K562 (cell line): ENCODE measurements around the gene ZNF598. TPM values are rescaled to one million over a fixed set of nuclear protein-coding genes. Genes with fewer than 3 reads are reported as not detected.

Experiments
- ATAC-seq: fragments of 200-7000 bp; cut with Tn5 transposase; 3 replicates; pipeline ENCODE4 v1.9.1; 2020; ENCODE audit warnings: moderate library complexity
- BruUV-seq: library from RNA; stranded (reverse); fragments of 400-500 nt; replicated peaks from 2 replicates; lab custom pipeline; 2021; lab: Mats Ljungman, UMichigan
- CTCF ChIA-PET: fragments of 300-600 bp; formaldehyde crosslinking; extraction: SDS; loops from one replicate; lab custom pipeline; 2021; ENCODE audit warnings: low intra/inter-chr PET ratio; lab: Yijun Ruan, JAX
- POLR2A ChIA-PET: fragments of 300-600, 350-650 bp; sonication (Branson Sonifier 250); formaldehyde crosslinking; extraction: SDS; loops from one replicate; lab custom pipeline; 2021; ENCODE audit warnings: antibody characterized with exemption, inconsistent platforms; lab: Yijun Ruan, JAX
- DNase-seq, 4 experiments: peaks; one replicate each; pipeline versions ENCODE4 v3.0.0 to v3.0.0-alpha.2; 2011 to 2018; ENCODE audit warnings: low spot score in 3 of 4, mixed read lengths in 3 of 4; ENCODE audit errors: extremely low read depth in 1 of 4
- FAIRE-seq: peaks from 2 replicates; lab custom pipeline; 2011; peaks lifted over from hg19 to GRCh38; lab: Jason Lieb, UNC
- H2AFZ ChIP-seq: 2 replicates; pipeline ENCODE4 v1.6.0; 2011; ENCODE audit warnings: low read depth, low read length, control low read depth, inconsistent platforms
- H3K27ac ChIP-seq: fragments of 200-600 bp; 3 replicates; pipeline ENCODE4 v1.8.0; 2011; ENCODE audit warnings: low read depth, mild to moderate bottlenecking, control low read depth, inconsistent platforms, low read length, moderate library complexity, mixed read lengths; ENCODE audit errors: extremely low read depth
- H3K27me3 ChIP-seq, 2 experiments: fragments of 300-600 bp in 1 of 2; 2 replicates in 1 of 2; 3 replicates in 1 of 2; pipeline versions ENCODE4 v1.6.0 to v1.8.0; 2011; ENCODE audit warnings: inconsistent platforms in 2 of 2, low read length in 2 of 2, mild to moderate bottlenecking in 1 of 2, mixed read lengths in 1 of 2, moderate library complexity in 1 of 2; ENCODE audit not compliant: control insufficient read depth in 2 of 2, insufficient read depth in 2 of 2
- H3K36me3 ChIP-seq: fragments of 300-600 bp; 3 replicates; pipeline ENCODE4 v1.8.0; 2011; ENCODE audit warnings: mild to moderate bottlenecking, low read length, inconsistent platforms; ENCODE audit not compliant: control insufficient read depth, insufficient read depth
- H3K4me1 ChIP-seq, 2 experiments: fragments of 200-600 bp in 1 of 2; replicated peaks in 1 of 2; 2 replicates in 1 of 2; 3 replicates in 1 of 2; pipeline versions ENCODE4 v1.5.1 to v1.8.0; 2011; ENCODE audit warnings: inconsistent platforms in 2 of 2, low read length in 2 of 2, mild to moderate bottlenecking in 1 of 2, mixed read lengths in 1 of 2, moderate library complexity in 1 of 2; ENCODE audit not compliant: control insufficient read depth in 2 of 2, insufficient read depth in 2 of 2
- H3K4me2 ChIP-seq: 2 replicates; pipeline ENCODE4 v1.6.1; 2011; ENCODE audit warnings: low read length, control low read depth, inconsistent platforms, mixed read lengths; ENCODE audit not compliant: insufficient read depth
- H3K4me3 ChIP-seq: fragments of 200-600 bp; sonication (generic), shearing (Covaris generic); 2 replicates; pipeline ENCODE4 v1.5.1; 2016; ENCODE audit warnings: control low read depth, inconsistent platforms
- H3K79me2 ChIP-seq: fragments of 200-600 bp; 3 replicates; pipeline ENCODE4 v1.8.0; 2011; ENCODE audit warnings: low read length, inconsistent platforms; ENCODE audit not compliant: control insufficient read depth, insufficient read depth
- H3K9ac ChIP-seq, 2 experiments: 2 replicates each; pipeline versions ENCODE4 v1.6.0 to v1.6.1; 2011; ENCODE audit warnings: low read depth in 2 of 2, low read length in 2 of 2, control low read depth in 1 of 2, inconsistent platforms in 1 of 2, mild to moderate bottlenecking in 1 of 2, mixed read lengths in 1 of 2; ENCODE audit not compliant: insufficient read depth in 1 of 2
- H3K9me1 ChIP-seq: one replicate; pipeline ENCODE4 v1.6.0; 2011; ENCODE audit warnings: inconsistent platforms, mild to moderate bottlenecking, low read length, moderate library complexity; ENCODE audit not compliant: control insufficient read depth, insufficient read depth
- H3K9me3 ChIP-seq: replicated peaks from 2 replicates; pipeline ENCODE4 v1.5.1; 2011; ENCODE audit warnings: low read depth, low read length, inconsistent platforms; ENCODE audit not compliant: control insufficient read depth, insufficient read depth
- H4K20me1 ChIP-seq: replicated peaks from 2 replicates; pipeline ENCODE4 v1.6.1; 2011; ENCODE audit warnings: low read length, inconsistent platforms, mixed read lengths; ENCODE audit not compliant: control insufficient read depth, insufficient read depth
- CEBPZ ChIP-seq: fragments of 150-350 bp; IDR thresholded peaks from 2 replicates; pipeline ENCODE4 v1.6.1; 2014; ENCODE audit warnings: low read depth, mild to moderate bottlenecking, low read length, borderline replicate concordance
- DMBX1 ChIP-seq: fragments of 250-450 bp; sonication (Bioruptor Pico); IDR thresholded peaks from 2 replicates; pipeline ENCODE4 v1.8.0; 2022; ENCODE audit warnings: inconsistent platforms, mild to moderate bottlenecking, moderate library complexity, borderline replicate concordance
- ETV1 ChIP-seq: fragments of 450-650 bp; conservative IDR thresholded peaks from 2 replicates; pipeline ENCODE4 v1.6.1; 2016; ENCODE audit warnings: missing genetic modification characterization, control low read depth, low read depth, missing compliant biosample characterization
- GMEB1 ChIP-seq: fragments of 250-450 bp; sonication (Bioruptor Pico); IDR thresholded peaks from 2 replicates; pipeline ENCODE4 v1.4.0; 2020; ENCODE audit warnings: mild to moderate bottlenecking
- HES1 ChIP-seq: fragments of 450-650 bp; IDR thresholded peaks from 2 replicates; pipeline ENCODE4 v1.6.1; 2016; ENCODE audit warnings: low read depth, mild to moderate bottlenecking, moderate library complexity
- HNRNPK ChIP-seq: fragments of 200-400 bp; formaldehyde crosslinking; IDR thresholded peaks from one replicate; pipeline ENCODE4 v1.6.1; 2018; ENCODE audit warnings: mild to moderate bottlenecking, low read depth, low read length; ENCODE audit not compliant: poor library complexity, severe bottlenecking
- NFYB ChIP-seq: IDR thresholded peaks from 2 replicates; pipeline ENCODE4 v1.6.1; 2011; ENCODE audit warnings: mild to moderate bottlenecking, moderate library complexity; ENCODE audit not compliant: insufficient read length; ENCODE audit errors: extremely low read depth
- NR2F6 ChIP-seq: fragments of 450-650 bp; formaldehyde crosslinking; IDR thresholded peaks from 2 replicates; pipeline ENCODE4 v1.4.0; 2020; ENCODE audit warnings: mild to moderate bottlenecking
- SAP30 ChIP-seq: fragments of 200-600 bp; sonication (generic); IDR thresholded peaks from 2 replicates; pipeline ENCODE4 v1.6.1; 2012; ENCODE audit warnings: borderline replicate concordance, low read depth, mild to moderate bottlenecking, moderate library complexity, low read length, control low read depth, inconsistent platforms; ENCODE audit not compliant: insufficient read depth, poor library complexity, severe bottlenecking
- ZBTB1 ChIP-seq: sonication (generic); formaldehyde crosslinking; IDR thresholded peaks from 2 replicates; pipeline ENCODE4 v1.8.1; 2023; ENCODE audit warnings: missing genetic modification reagents, low read depth, mild to moderate bottlenecking, borderline replicate concordance
- ZBTB49 ChIP-seq: sonication (generic); formaldehyde crosslinking; IDR thresholded peaks from 2 replicates; pipeline ENCODE4 v1.8.0; 2022; ENCODE audit warnings: missing genetic modification reagents, mild to moderate bottlenecking, borderline replicate concordance
- WGBS: fragments of 100-300 bp; shearing (Covaris generic); methylation state at CpG from one replicate; pipeline ENCODE4 v1.1.6; 2016; ENCODE audit warnings: low coverage, mixed read lengths; ENCODE audit not compliant: insufficient coverage; ENCODE audit errors: missing lambda C conversion rate; 5-methylcytosine and 5-hydroxymethylcytosine counted together
- in situ Hi-C: fragments of 300-500 bp; cut with MboI; formaldehyde crosslinking; loops from 4 replicates; pipeline ENCODE4 v1.15.0; 2018; ENCODE audit warnings: inconsistent platforms, mixed read lengths
- intact Hi-C: fragments of 100-400 bp; cut with micrococcal nuclease; formaldehyde crosslinking; loops from 2 replicates; pipeline ENCODE4 v1.14.2; 2022
- polyA plus RNA-seq, 8 experiments: library from polyadenylated mRNA; depleted of rRNA in 4 of 8; stranded (reverse) in 5 of 8; unstranded in 3 of 8; fragments of >200 nt; fragmentation: Nextera tagmentation in 2 of 8; fragmentation: Illumina TruSeq in 1 of 8; extraction: Ambion mirVana in 2 of 8; extraction: Trizol in 1 of 8; gene quantifications; 2 replicates each; pipeline versions ENCODE4 v1.2.1 to v1.2.3, GENCODE V29; 2011 to 2014; ENCODE audit warnings: inconsistent platforms in 1 of 8, missing spikeins in 1 of 8
- total RNA-seq, 7 experiments: library from RNA; depleted of rRNA in 6 of 7; stranded (reverse); fragments of >200 nt in 6 of 7; fragmentation: Illumina TruSeq in 2 of 7; extraction: Trizol in 2 of 7; gene quantifications; 2 replicates each; pipeline versions ENCODE4 v1.2.1 to v1.2.3, GENCODE V29; 2011 to 2021; ENCODE audit warnings: low replicate concordance in 1 of 7

ZNF598 gene
- total and polyA plus RNA-seq, 9 of the 15 experiments (the other 6 are each of a cell fraction or from before 2014, with no cell fraction given): 0.11 to 115 (median 29.6) TPM

GRCh38 chr16:2053897-2054296 is 44.3 kb upstream of the ZNF598 start:
- TF ChIP-seq ZBTB49 (CRISPR knock-in tag) (no peak), HNRNPK (no peak), GMEB1 (no peak), ETV1 (tag) (no peak), HES1 (no peak), DMBX1 (CRISPR knock-in tag) (no peak), NR2F6 (CRISPR knock-in tag) (no peak), NFYB (no peak), CEBPZ (no peak), ZBTB1 (no peak), SAP30 (no peak)
- TF ChIP-seq, all 486 proteins: peak for 0
- H3K9ac ChIP-seq: no peak overlapping the region; a peak in 1 of 4 replicates
- CTCF ChIA-PET: no interaction called here

More at GRCh38 chr16:2053897-2054296, 44.3 kb upstream of the ZNF598 start:
- POLR2A ChIA-PET: interaction anchor here (0.5 to 0.9 kb wide), 2 partner anchors 13 to 95 kb away, joined by 3 to 5 read pairs; partner anchors contain the start of gene RAB26
- H4K20me1 ChIP-seq: peaks cover 4% of the 10 kb centered on the region; the same call in 1 of the 2 replicates
- ATAC-seq (no peak), DNase-seq (no peak), FAIRE-seq (no peak)
- H3K4me3 ChIP-seq: no peak overlapping the region
- peaks cover 0 to 46% of the 10 kb centered on the region in 2 experiments; a peak in 4 of 5 replicates for H3K4me1 ChIP-seq
- H3K4me2 ChIP-seq: no peak overlapping the region
- H3K79me2 ChIP-seq: peaks cover under 1% of the 10 kb centered on the region
- H3K9me1 ChIP-seq: no peaks in the 10 kb centered on the region
- 89% methylated on average over 15 of the region's 17 CpGs for WGBS
- BruUV-seq: no TSS peak
- H3K27ac ChIP-seq: no peak overlapping the region
- H3K9me3 ChIP-seq: no peaks in the 10 kb centered on the region
- H3K27me3 ChIP-seq: no peaks in the 10 kb centered on the region
- intact Hi-C loops (no loop called here), in situ Hi-C loops (no loop called here)
- peaks cover 45% of the 10 kb centered on the region; the same call in 1 of the 3 replicates for H3K36me3 ChIP-seq
- no peak overlapping the region for H2AFZ ChIP-seq
